GM18868 (cell line): Measurements from ENCODE around the gene C1QTNF6.
"Not testable (repeated sequence)": the region's sequence is repeated elsewhere in the genome, so short reads cannot be mapped to it uniquely, and the experiment has no call there.

Experiments
- ATAC-seq: cut with Tn5 transposase; IDR thresholded peaks from one replicate; pipeline ENCODE4 v1.9.1; 2021; ENCODE audit warnings: mild to moderate bottlenecking, moderate library complexity; ENCODE audit not compliant: unreplicated experiment

C1QTNF6 gene

GRCh38 chr22:37208401-37209139 is 20.5 kb upstream of the C1QTNF6 start:
- ATAC-seq = no peak

GRCh38 chr22:37207981-37208380 is 19.9 kb upstream of the C1QTNF6 start:
- ATAC-seq = no peak

GRCh38 chr22:37206841-37207821 is 19.1 kb upstream of the C1QTNF6 start:
- ATAC-seq = no peak

GRCh38 chr22:37206118-37206840 is 18.2 kb upstream of the C1QTNF6 start:
- no peak for ATAC-seq

GRCh38 chr22:37205046-37205445 is 17.0 kb upstream of the C1QTNF6 start:
- ATAC-seq = no peak

- no peak for ATAC-seq
Measured at GRCh38 chr22:37204045-37204655, 16.1 kb upstream of the C1QTNF6 start.

- ATAC-seq = no peak
Measured at GRCh38 chr22:37203354-37204044, 15.5 kb upstream of the C1QTNF6 start.

- no peak for ATAC-seq
Measured at GRCh38 chr22:37202716-37203115, 14.7 kb upstream of the C1QTNF6 start.

- ATAC-seq = no peak
Measured at GRCh38 chr22:37202001-37202555, 14.0 kb upstream of the C1QTNF6 start.

- not testable (repeated sequence) for ATAC-seq
Measured at GRCh38 chr22:37201443-37201820, 13.4 kb upstream of the C1QTNF6 start.

GRCh38 chr22:37199760-37200108 is 11.7 kb upstream of the C1QTNF6 start:
- ATAC-seq = no peak

- peak; percentile 90 for ATAC-seq
Measured at GRCh38 chr22:37199103-37199759, 11.2 kb upstream of the C1QTNF6 start.

- ATAC-seq = peak; percentile 34
Measured at GRCh38 chr22:37198258-37199102, 10.4 kb upstream of the C1QTNF6 start.

GRCh38 chr22:37197451-37198257 is 9.6 kb upstream of the C1QTNF6 start:
- ATAC-seq = no peak

- no peak for ATAC-seq
Measured at GRCh38 chr22:37196539-37197450, 8.7 kb upstream of the C1QTNF6 start.

GRCh38 chr22:37195921-37196320 is 7.9 kb upstream of the C1QTNF6 start:
- no peak for ATAC-seq

- ATAC-seq = no peak
Measured at GRCh38 chr22:37194750-37195149, 6.7 kb upstream of the C1QTNF6 start.
